ENCODE measurements around the gene ZNF366. TPM values are rescaled to one million over a fixed set of nuclear protein-coding genes. Genes with fewer than 3 reads are reported as not detected.
A peak's percentile ranks its signal among the peaks of the same experiment; 100 is the strongest.

ZNF366 gene
- total RNA-seq, 1 donor from 2014 or later, result 13.6 TPM

GRCh38 chr5:72540759-72541438 is 33.7 kb upstream of the ZNF366 start:
- Histone ChIP-seq H3K36me3 (no peaks in the 10 kb centered on the region), H3K9me3 (peaks cover 4% of the 10 kb centered on the region), H3K4me1 (no peaks in the 10 kb centered on the region), H3K27me3 (ENCODE audit: low read depth) (no peaks in the 10 kb centered on the region), H3K4me3 (no peak overlapping the region), H3K27ac (no peak overlapping the region)
- intact Hi-C loops (cut with DNase I), result no loop called here
- DNase-seq (no peak), ATAC-seq (no peak)
- TF ChIP-seq, protein P1, sequence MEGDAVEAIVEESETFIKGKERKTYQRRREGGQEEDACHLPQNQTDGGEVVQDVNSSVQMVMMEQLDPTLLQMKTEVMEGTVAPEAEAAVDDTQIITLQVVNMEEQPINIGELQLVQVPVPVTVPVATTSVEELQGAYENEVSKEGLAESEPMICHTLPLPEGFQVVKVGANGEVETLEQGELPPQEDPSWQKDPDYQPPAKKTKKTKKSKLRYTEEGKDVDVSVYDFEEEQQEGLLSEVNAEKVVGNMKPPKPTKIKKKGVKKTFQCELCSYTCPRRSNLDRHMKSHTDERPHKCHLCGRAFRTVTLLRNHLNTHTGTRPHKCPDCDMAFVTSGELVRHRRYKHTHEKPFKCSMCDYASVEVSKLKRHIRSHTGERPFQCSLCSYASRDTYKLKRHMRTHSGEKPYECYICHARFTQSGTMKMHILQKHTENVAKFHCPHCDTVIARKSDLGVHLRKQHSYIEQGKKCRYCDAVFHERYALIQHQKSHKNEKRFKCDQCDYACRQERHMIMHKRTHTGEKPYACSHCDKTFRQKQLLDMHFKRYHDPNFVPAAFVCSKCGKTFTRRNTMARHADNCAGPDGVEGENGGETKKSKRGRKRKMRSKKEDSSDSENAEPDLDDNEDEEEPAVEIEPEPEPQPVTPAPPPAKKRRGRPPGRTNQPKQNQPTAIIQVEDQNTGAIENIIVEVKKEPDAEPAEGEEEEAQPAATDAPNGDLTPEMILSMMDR (IDR thresholded peaks at IDR 0.05), result no peak

DNA sequence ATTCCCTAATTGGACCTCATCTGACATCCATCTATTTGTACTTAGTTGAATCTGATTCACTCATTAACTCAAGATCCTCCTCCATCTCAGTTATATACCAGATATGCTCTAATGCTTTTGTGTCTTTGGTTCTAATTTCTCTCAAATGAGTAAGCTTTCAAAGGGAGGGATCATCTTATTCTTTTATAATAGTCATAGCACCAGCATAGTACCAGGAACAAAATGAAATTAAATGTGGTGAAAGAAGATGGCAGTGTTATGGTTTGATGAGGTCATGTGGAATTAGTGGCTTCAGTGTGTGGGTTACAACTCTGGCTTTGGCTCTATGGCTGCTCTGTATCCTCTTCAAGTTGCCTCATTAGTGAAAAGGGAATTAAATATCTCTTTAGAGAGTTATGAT is 32.5 kb upstream of the ZNF366 start:
- intact Hi-C loops (cut with DNase I), result no loop called here
- DNase-seq, result no peak
- Histone ChIP-seq H3K27ac (no peak overlapping the region), H3K36me3 (no peaks in the 10 kb centered on the region), H3K4me1 (no peaks in the 10 kb centered on the region), H3K9me3 (no peaks in the 10 kb centered on the region), H3K27me3 (ENCODE audit: low read depth) (no peaks in the 10 kb centered on the region), H3K4me3 (no peak overlapping the region)
- no peak for ATAC-seq
- TF ChIP-seq, protein P1 (IDR thresholded peaks at IDR 0.05), result no peak

- H3K4me1 ChIP-seq, result no peaks in the 10 kb centered on the region
- no peak for ATAC-seq
- TF ChIP-seq, protein P1 (IDR thresholded peaks at IDR 0.05), result no peak
- no peaks in the 10 kb centered on the region for H3K9me3 ChIP-seq
- H3K27ac ChIP-seq, result no peak overlapping the region
- no peak for DNase-seq
- no peaks in the 10 kb centered on the region for H3K36me3 ChIP-seq
- H3K27me3 ChIP-seq (ENCODE audit: low read depth), result no peaks in the 10 kb centered on the region
- intact Hi-C loops (cut with DNase I), result no loop called here
- H3K4me3 ChIP-seq, result no peak overlapping the region
Observed at GRCh38 chr5:72539038-72539437, 31.8 kb upstream of the ZNF366 start.

DNA sequence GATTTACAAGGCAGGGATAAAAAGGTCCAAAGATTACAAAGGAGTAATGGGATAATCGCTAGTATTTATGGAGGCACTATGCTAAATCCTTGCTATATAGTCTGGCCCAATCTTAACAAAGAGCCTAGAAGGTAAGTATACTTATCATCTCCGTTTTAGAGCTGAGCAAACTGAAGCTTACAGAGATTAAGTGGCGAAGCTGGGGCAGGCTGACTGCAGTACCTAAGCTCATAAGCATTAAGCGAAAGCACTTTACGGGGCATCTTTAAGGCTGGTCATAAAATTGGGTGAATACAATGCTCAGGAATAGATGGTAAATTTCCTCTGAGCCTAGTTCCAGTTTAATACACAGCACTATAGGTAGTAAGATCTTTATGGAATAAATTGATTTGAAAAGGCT is 30.0 kb upstream of the ZNF366 start:
- ATAC-seq (no peak), DNase-seq (no peak)
- intact Hi-C loops (cut with DNase I), result no loop called here
- H3K4me3 ChIP-seq, result no peak overlapping the region
- TF ChIP-seq, protein P1 (IDR thresholded peaks at IDR 0.05), result no peak
- H3K9me3 ChIP-seq, result no peaks in the 10 kb centered on the region
- H3K36me3 ChIP-seq, result no peaks in the 10 kb centered on the region
- no peak overlapping the region for H3K27ac ChIP-seq
- no peaks in the 10 kb centered on the region for H3K27me3 ChIP-seq (ENCODE audit: low read depth)
- no peaks in the 10 kb centered on the region for H3K4me1 ChIP-seq

DNA sequence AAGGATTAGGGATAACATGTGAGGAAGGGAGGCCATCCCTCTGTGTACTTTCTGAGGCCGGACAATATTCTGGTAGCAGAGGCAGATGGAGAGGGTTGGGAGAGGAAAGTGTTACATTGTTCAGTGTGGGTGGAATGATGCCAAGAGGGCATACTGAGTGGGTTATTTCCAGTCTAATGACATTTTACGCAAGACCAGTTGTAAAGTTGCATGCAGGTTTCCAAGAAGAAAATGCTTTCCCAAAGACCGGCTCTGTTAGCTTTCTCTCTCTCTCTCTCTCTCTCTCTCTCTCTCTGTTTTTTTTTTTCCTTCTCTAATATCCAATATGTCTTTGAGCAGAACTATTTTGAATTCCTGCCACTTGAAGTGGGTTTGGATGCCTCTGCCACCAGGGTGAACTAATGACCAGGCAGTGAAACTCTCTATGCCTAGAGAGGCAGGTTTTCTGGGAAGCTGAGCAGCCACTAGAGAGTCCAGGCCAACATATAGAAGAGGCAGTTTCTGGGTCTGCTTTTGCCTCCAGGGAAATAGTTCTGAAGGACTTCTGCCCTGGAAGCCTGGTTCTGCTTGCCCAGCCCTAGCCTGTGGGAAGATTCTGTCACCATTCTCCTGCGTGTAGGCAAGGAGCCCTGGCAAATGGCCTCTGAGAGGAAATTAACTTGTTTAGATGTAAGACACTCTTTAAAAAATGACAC is 24.4 kb upstream of the ZNF366 start:
- H3K9me3 ChIP-seq, result no peaks in the 10 kb centered on the region
- H3K27ac ChIP-seq, result no peak overlapping the region
- H3K36me3 ChIP-seq, result no peaks in the 10 kb centered on the region
- H3K27me3 ChIP-seq (ENCODE audit: low read depth), result no peaks in the 10 kb centered on the region
- no peak overlapping the region for H3K4me3 ChIP-seq
- intact Hi-C loops (cut with DNase I), result no loop called here
- no peak for DNase-seq
- TF ChIP-seq, protein P1 (IDR thresholded peaks at IDR 0.05), result no peak
- H3K4me1 ChIP-seq, result no peaks in the 10 kb centered on the region
- peak; percentile 51 to 71 for ATAC-seq
